Measurements from ENCODE around the gene CHRM3.

CHRM3 gene

DNA sequence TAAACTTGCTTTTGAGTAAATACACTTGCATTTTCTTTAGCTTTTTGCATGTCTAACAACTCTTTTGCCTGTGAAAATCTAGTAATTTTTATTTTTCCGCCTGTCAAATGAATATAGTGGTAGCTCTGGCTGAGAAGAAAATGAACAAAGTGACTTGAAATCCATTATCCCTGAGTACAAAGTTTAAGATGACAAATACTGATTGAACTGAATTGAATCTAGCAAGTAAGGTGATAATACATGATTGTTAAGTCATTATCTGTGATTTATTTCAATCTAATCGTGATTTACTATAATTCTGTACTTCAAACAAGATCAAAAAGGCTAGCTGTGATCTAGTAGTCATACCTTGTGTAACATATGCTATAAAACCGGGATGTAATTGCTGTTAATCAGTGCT lies 42.8 kb downstream of the CHRM3 start:
- Histone ChIP-seq H3K4me3 (no peak overlapping the region), H3K36me3 (no peaks in the 10 kb centered on the region), H3K27me3 (no peaks in the 10 kb centered on the region), H4K20me1 (no peaks in the 10 kb centered on the region), H3K4me1 (no peaks in the 10 kb centered on the region), H3K27ac (no peak overlapping the region), H3K9ac (no peak overlapping the region), H3K9me3 (no peaks in the 10 kb centered on the region), H3K4me2 (no peak overlapping the region)
- no peak for TF ChIP-seq Cebpa-rat (IDR thresholded peaks at IDR 0.05)

DNA sequence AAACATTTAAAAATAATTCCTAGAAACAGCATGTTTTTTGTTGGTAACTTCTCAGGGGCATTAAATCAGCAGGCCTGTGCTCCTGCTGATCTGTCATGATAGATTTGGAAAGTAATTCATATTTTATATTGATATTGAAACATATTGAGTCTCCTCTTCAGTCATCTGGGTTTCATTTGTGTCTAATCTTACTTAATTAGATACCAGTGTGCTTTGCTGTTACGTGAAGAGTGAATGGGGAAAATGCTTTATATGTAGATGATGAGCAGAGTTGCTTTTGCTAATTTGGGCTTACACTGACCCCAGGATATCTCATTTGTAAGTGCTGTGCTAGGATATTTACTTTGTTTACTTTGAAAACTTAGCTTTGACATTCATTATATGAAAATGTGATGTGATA lies 45.9 kb downstream of the CHRM3 start:
- no peak for TF ChIP-seq Cebpa-rat (IDR thresholded peaks at IDR 0.05)
- Histone ChIP-seq H3K4me2 (no peak overlapping the region), H3K27me3 (no peaks in the 10 kb centered on the region), H3K9ac (no peak overlapping the region), H4K20me1 (no peaks in the 10 kb centered on the region), H3K9me3 (no peaks in the 10 kb centered on the region), H3K4me3 (no peak overlapping the region), H3K27ac (no peak overlapping the region), H3K36me3 (no peaks in the 10 kb centered on the region), H3K4me1 (no peaks in the 10 kb centered on the region)

DNA sequence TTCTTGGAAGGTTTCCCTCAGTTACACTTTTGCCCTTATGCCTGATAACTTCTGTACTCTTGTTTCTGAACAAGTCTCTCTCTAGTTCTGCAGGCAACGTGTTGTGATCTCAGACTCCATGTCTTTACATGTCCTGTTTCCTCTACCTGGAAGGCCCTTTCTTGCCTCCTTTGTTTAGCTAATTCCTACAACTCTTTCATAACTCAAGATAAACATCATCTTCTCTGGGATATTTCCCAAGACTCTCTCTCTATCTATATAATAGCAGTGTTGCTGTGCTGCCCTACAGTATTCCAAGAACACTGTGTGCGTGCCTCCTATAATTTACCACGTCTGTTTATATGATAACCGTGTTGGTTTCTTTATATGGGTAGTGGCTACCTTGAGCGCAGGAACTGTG lies 47.8 kb downstream of the CHRM3 start:
- no peak overlapping the region for H3K4me3 ChIP-seq
- no peak overlapping the region for H3K9ac ChIP-seq
- no peak for TF ChIP-seq Cebpa-rat (IDR thresholded peaks at IDR 0.05)
- H3K9me3 ChIP-seq, result no peaks in the 10 kb centered on the region
- no peak overlapping the region for H3K4me2 ChIP-seq
- H4K20me1 ChIP-seq, result no peaks in the 10 kb centered on the region
- H3K4me1 ChIP-seq, result no peaks in the 10 kb centered on the region
- H3K27me3 ChIP-seq, result no peaks in the 10 kb centered on the region
- no peak overlapping the region for H3K27ac ChIP-seq
- H3K36me3 ChIP-seq, result no peaks in the 10 kb centered on the region

Data from BLaER1 (cell line).